AG09319 (cell line): ENCODE measurements around the gene MAPK13.

ENCODE experiments used
- DNase-seq: peaks from one replicate; pipeline ENCODE4 v3.0.0-alpha.2; 2010; ENCODE audit warnings: low read depth; ENCODE audit errors: extremely low read depth
- CTCF ChIP-seq: IDR thresholded peaks from 2 replicates; pipeline ENCODE4 v1.5.1; 2011; ENCODE audit warnings: low read depth, mild to moderate bottlenecking, inconsistent platforms, low read length, moderate library complexity

MAPK13 gene

DNA sequence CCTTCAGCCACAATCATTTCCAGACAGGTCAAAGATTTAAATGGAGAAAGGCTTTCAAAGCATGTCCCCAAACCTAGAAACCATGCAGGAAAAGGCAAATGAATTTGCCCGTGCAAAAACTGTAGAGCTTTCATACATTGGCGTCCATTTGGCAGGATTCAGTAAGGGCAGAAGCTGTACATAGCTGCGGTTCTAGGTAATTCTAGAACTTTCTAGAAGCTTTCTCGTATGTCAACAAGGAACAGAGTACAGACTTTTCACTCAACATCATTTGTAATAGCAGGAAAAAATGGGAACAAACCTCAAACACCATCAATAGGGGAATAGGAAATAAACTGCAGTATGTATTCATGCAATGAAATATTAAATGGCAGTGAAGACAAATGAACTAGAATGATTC is 11.1 kb upstream of the MAPK13 start:
- no peak for TF ChIP-seq CTCF

DNA sequence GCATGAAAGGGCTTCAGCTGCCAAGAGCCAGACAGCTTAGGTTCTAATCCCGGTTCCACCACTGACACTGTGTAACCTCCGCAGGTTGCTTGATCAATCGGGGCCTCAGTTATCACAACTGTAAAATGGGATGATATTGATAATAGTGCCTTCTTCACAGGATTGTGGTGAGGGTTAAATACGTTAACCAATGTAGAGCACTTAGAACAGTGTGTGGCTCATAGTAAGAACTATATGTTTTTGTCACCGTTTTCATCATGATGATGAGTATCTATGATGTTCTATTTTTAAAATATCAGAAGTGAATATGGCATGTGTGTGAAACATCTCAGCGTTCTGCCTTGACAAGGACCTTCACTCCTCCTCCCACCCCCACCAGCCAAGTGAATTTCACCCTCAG is 10.3 kb upstream of the MAPK13 start:
- no peak for TF ChIP-seq CTCF
- no peak for DNase-seq

More for the DNA sequence above, 11.1 kb upstream of the MAPK13 start:
- no peak for DNase-seq

DNA sequence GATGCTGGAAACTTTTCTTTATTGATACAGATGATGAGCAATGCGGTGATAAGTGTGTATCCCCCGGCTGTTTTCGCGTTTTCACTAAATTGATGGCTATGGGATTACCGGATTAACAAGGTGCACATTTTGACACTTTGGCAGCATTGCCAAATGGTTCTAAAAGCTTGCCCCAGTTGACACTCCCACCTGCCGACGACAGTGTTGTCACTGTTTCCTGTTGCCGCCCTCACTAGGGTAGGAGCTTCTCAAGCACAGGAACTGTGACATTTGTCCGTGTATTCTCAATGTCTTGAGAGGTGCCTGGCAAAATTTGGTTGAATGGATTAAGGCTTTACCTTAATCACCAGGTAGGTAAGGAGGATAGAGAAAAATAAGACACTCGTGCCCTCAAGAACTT is 9.8 kb upstream of the MAPK13 start:
- TF ChIP-seq CTCF = no peak
- DNase-seq = no peak

GRCh38 chr6:36120979-36121786 is 9.1 kb upstream of the MAPK13 start:
- TF ChIP-seq CTCF = no peak; the same call in 1 of the 2 replicates
- DNase-seq = peak; percentile 16

DNA sequence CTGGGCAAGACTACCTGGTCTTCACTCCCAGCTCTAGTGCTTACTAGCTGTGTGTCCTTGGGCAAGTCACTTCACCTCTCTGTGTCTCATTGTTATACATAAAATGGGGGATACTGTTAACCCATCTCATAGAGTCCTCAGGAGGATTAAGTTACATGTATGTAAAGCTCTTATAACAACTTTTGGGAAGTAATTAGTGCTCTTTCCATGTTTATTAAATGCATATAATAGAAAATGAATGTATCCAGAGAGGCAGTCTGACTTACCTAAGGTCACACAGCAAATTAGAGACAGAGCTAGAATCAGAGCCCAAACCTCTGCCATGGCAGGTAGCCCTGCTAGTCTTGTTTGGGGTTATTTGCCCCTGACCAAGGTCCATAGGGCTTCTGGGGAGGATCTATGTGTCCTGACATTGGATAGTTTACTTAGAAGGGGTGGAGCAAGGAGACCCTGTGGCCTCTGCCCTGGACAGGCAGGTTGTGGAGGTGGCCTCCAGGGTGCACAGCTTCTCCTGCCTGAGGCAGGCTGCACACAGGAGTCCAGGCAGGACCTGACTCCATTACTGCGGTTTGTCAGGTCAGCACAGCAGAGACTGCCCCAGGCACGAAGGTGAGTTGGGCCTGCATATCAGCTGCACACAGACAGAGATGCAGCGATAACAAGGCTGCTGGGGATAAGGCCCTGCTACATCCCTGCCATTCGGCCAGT is 8.4 kb upstream of the MAPK13 start:
- DNase-seq = no peak
- TF ChIP-seq CTCF = no peak

DNA sequence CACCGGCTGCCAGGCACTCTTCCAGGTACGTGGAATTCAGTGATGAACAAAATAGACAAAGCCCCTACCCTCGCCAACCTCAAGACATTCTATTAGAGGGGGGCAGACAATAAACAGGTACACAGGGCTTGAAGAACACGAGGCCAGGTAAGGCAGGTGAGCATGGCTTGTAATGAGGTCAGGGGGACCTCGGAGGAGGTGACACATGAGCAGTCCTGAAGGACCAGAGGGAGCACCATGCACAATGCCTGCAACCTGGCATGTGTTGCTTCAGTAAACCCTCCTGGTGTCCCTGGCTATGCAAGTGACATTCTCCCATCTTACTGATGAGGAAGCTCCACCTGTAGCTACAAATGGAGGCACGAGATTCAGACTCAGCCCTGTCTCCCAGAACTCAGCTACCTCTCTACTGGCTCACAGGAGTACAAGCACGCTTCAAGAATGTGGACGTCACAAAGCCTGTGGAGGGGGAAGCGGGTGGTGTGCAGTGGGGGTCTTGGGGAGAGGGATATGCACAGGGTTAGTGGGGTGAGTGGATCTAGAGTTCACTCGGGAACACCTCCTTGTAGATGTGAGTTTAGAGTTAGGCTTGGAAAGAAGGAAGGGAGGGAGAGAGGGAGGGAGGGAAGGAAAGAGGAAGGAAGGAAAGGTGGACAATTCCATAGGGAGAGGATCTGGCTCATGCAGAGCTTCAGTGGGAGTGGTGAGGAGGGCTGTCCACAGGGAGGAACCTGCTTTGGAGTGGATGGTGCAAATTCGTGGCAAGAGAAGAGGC is 7.6 kb upstream of the MAPK13 start:
- DNase-seq = no peak
- TF ChIP-seq CTCF = no peak
